ENCODE measurements around the gene VIPR2.

DNA sequence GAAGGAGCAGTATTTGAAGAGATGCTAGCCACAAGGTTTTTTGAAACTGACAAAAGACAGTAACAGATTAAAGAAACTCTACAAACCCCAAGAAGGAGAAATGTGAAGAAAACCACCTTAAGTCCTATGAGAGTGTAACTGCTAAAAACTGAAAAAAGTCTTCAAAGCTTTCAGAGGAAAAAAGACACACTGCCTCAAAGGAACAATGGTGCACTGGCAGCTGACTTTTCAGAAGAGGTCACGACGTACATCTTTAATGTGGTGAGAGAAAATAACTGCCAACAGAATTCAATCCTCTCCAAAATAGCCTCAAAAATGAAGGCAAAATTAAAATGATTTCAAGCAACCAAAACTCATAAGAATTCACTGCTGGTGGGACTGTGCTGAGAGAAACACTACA lies 94.0 kb downstream of the VIPR2 start:
- TF ChIP-seq CTCF (conservative IDR thresholded peaks at IDR 0.05; ENCODE audit: low read depth, low read length) (no peak), EZH2 (IDR thresholded peaks at IDR 0.05; ENCODE audit: borderline replicate concordance, low read depth, low read length, poor library complexity, severe bottlenecking) (no peak)
